ENCODE results near the gene FGF10. TPM values are rescaled to one million over a fixed set of nuclear protein-coding genes. Genes with fewer than 3 reads are reported as not detected.

Gene FGF10
- total RNA-seq, 1 donor from 2014 or later: 48.9 TPM

DNA sequence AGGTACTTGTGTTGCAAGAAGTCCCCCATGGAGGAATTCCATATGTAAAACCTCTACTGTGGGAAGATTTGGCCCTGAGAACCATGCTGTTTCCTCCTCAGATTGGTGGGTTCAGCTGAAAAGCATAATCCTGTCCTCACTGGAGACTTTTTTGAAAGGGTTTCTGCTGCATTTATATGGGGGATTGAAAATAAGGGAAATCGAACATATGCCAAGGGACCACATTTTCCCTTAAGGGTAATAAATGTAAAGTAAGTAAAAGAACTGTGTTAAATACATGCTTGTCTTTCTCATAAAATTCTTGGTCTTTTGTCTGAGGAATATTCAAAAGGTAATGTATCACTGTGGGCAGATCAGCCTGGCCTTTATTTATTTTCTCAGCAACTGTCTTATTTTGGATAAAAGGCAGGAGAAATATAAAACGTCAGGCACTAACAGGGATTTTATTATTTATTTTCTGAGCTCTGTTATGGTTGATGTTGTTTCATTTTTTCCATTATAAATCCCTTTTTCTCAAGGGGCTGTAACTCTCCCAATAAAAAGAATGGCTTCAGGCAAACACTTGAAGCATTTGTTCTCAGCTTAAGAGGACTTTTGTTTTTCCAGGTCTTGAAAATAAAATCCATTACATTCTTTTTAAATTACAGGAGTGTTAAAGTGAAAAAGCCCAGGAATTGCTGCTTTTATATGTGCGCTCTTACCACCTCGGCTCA lies 131.4 kb downstream of the FGF10 start:
- DNase-seq (ENCODE audit: low spot score): peak; percentile 35

DNA sequence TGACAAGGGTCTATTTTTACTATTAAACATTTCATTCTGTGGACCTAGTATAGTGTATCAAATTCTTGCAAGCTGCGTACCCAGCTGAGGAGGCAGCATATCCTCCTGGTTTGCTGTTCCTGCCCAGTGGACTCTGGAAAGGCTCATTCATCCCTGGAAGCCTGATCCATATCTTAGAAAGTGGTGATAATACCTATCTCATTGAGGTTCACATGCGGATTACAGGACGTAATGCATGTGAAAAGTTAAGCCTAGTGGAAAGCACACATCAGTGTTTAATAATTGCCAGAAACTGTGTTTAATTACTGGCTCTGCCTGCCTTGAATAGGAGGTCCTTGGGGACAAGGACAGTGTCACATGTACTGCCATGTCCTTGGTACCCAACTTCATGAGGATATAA lies 132.0 kb downstream of the FGF10 start:
- no peak for DNase-seq (ENCODE audit: low spot score)
